HG03575 (cell line): ENCODE measurements around the gene SLC6A4.
"Not testable (repeated sequence)": the region's sequence is repeated elsewhere in the genome, so short reads cannot be mapped to it uniquely, and the experiment has no call there.

ENCODE experiments used
- ATAC-seq: cut with Tn5 transposase; IDR thresholded peaks from one replicate; pipeline ENCODE4 v1.9.1; 2021; ENCODE audit not compliant: unreplicated experiment, insufficient number of reproducible peaks, low FRiP score; ENCODE audit errors: extremely low read depth

SLC6A4 gene

DNA sequence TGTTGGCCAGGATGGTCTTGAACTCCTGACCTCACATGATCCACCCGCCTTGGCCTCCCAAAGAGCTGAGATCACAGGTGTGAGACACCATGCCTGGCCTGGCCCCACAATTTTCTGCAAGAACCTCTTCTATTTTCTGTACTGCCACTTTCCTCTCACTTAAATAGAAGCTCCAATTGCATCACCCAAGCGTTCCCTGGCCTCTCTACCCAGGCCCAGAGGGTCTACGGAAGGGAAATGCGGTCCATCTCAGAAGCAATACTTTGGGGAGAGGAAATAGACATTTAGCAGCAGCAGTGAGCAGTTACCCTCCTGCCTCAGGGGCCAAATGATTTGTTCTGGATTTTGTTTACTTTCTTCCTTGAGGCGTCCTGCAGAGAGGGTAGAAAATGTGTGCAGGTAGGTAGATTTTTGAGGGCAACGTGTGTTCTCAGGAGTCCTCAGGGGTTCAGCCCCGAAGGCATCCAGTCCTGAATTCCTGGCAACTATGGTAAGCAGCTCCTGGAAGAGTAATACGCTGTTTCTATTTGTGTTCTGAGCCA, 11.0 kb downstream of the SLC6A4 start:
- no peak for ATAC-seq

DNA sequence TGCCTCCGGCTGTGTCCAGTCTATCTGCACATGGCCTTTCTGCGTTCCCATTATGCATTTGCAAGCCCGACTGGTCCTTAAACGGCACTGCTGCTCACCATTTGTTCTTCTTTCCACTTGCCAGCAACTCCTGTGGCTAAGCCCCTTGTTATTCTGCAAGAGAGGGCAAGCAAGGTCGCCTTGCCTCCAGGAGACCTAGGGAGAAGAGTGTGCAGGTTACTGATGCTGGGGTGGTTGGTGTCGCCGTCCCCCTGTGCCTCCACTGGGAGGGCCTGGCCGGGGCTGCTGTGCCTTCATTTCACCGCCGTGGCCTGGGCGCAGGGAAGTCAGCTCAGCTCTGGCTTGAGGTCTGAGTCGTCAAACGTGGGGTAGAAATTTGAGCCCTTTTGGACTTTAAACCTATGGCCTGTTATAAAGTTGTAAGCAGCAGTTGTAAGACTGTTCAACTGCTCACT, 12.7 kb downstream of the SLC6A4 start:
- ATAC-seq: no peak

DNA sequence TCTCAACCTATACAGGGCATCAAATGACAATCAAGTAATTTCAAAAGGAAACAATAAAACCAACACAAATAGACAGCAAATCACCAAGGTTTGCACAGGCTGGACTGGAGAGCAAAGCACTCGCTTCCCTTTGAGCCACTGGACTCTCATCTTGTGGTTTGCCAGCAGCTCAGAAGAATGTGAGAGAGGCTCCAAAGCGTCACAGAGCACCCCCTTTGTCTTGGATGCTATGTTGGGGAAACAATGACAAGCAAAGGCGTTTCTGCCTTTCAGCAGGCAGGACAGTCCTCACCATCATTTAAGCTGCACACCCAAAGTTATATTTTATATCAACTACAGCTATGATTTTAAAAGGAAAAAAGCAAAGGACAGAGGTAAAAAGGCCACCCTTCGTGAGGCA, 13.2 kb downstream of the SLC6A4 start:
- ATAC-seq: no peak

DNA sequence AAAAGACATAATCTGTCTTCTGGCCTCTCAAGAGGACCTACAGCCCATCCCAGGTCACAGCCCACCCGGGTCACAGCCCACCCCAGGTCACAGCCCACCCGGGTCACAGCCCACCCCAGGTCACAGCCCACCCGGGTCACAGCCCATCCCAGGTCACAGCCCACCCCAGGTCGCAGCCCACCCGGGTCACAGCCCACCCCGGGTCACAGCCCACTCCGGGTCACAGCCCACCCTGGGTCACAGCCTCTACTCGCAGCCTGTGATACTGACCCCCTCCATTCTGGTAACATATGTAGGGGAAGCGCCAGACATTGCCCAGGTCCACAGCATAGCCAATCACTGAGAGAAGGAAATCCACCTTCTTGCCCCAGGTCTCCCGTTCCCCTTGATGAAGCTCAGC, 14.2 kb downstream of the SLC6A4 start:
- no peak for ATAC-seq

DNA sequence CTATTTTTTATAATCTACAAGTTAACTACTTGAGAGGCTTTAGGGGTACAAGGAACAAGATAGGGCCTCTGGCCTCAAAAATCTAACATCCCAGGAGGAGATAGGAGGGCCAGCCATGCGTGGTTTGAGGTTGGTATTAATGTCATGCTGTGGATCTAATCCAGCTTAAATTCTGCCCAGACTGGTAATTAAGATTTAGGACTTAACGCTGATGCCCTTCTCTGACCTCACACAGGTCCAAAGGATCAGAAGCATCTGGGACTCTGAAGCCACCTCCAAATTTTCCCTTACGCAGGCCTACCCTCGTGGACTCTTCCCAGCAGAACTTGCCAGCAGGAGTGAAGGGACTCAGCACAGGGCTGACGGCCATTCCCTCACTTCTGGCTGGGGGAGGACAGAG, 15.1 kb downstream of the SLC6A4 start:
- no peak for ATAC-seq

DNA sequence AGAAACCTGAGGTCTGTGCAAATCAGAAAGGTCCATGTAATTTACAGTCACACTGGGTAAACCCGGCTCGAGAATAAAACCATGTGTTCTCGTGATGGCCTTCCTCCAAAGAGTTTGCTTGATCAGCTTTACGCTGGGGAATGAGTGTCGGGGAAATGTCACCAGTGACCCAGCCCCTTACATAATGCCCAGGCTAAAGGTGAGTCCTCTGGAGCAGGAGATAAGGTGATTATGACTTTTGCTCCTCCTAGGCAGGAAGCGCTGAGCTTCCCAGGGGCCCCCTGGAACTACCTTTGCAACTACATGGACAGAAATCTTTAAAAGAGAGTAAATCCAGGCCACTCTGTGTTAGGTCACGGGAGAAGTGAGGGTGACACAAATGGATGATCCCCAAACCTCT, 15.7 kb downstream of the SLC6A4 start:
- no peak for ATAC-seq

DNA sequence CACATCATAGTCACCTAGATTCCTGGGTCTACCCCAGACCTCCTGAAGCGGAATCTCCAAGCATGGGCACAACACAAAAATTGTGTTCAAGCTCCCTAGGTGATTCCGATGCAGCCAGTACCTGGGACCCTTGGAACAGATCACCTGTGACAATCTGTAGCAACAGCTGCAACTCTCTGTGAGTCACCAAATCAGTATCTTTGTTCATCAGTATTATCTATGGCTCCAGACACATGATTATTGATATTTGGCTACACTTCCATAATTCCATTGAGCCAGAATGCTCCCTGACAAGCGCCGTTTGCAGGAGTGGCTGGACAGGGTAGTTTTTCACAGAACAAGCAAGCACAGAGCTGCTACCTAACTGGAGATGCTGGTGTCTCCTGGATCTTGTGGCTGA, 16.2 kb downstream of the SLC6A4 start:
- no peak for ATAC-seq

DNA sequence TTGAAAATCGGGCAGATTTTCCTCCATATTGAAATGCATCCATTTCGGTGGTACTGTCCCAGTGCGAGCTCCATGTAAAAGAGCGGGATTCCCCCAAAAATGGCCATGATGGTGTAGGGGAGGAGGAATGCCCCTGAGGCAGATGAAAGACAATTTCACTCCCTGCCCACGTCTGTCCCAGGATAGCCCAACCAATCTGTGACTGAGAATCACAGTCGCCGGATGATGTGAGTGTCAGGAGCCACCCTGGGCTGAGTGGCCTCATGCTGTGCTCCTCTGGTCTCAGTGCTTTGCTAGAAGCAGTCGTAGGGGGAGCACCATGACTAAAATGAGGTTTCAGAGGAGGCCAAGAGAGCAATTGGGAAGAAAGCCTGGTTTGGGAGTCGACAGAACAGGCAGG, 16.7 kb downstream of the SLC6A4 start:
- ATAC-seq: no peak

DNA sequence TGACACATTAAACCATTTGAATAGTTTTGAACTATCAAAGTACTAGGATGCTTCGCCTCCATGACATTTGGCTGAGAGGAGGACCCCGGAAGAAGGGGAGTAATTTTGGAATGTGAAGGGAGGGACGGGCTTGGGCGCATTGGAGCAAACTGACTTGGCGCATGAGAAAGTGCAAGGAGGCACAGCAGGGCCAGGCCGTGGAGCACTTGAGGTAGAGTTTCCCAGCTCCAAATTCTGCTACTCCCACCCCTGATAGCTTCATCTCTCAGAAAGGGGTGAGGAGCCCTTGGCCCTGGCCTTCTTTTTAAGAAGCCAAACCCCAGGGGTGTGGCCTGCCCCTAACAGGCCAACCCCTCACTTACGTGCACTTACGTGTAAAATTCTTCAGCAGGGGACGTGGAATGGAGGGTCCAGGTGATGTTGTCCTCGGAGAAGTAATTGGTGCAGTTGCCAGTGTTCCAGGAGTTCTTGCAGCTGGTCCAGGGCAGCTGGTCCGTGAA, 17.7 kb downstream of the SLC6A4 start:
- ATAC-seq: no peak

DNA sequence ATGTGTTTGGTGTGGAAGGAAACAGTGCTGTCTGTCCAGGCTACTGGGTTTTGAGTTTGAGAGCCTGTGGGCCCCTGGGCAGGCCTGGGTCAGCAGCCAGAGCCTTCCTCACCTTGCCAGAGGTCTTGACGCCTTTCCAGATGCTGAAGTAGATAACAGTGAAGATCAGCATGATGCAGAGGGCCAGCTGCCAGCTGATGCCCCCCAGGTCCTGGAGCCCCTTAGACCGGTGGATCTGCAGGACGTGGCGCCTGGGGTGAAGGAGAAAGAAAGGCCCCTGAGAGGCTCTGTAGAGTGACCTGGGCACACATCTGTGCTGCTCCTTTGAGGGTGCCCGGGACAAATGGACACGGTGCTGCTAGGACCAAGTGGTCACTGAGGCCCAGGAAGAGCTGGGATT, 18.4 kb downstream of the SLC6A4 start:
- no peak for ATAC-seq

DNA sequence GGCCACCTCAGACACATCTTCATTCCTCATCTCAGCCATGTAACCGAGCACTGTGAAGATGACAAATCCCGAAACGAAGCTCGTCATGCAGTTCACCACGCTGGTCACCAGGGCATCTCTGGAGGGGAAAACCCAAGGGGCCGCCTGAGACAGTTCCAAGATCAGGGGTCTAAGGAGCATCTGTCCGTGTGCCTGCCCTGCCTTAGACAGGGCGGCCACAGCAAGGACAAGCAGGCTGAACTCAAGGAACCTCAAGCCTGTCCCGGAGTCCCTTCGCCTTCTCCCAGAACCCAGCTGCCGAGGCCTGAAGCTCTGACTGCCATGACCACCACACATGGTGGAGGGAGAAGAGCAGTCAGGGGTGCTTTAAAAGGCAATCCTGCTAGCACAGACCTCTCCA, 22.7 kb downstream of the SLC6A4 start:
- ATAC-seq: no peak

DNA sequence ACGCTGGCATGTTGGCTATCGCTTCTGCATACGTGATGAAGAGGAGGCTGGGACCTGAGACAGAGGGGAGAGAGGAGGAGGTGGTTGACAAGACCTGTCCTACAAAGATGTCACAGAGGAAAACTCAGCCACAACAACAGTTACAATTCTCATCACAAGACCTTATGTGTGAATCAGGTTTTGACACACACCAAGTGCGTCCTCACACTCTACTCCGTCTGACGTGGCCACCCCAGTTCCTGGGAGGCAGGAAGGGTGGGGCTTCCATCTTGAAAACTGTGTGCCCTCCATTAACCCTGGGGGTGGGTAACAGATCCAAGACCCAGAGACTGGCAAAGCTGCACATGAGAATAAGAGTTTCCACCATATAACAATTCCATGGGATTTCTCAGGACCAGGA, 24.1 kb downstream of the SLC6A4 start:
- no peak for ATAC-seq

DNA sequence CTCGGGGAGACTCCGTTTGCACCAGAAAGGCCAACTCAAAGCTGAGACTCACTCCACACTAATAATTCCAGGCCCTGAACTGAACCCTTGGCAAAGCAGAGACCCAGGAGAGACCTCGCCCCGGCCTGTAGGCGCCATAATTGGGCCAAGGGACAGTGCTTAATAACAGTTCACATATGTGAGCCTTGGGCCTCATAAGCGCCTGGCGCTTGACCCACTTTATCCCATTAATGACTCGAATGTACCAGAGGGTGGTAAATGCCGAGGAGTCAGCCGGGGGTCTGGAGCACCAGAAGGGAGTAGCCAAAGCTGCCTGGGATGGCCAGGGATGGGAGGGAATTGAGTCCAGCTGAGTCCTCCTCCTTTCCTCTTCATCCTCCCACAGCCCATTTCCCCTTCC, 24.6 kb downstream of the SLC6A4 start:
- no peak for ATAC-seq

DNA sequence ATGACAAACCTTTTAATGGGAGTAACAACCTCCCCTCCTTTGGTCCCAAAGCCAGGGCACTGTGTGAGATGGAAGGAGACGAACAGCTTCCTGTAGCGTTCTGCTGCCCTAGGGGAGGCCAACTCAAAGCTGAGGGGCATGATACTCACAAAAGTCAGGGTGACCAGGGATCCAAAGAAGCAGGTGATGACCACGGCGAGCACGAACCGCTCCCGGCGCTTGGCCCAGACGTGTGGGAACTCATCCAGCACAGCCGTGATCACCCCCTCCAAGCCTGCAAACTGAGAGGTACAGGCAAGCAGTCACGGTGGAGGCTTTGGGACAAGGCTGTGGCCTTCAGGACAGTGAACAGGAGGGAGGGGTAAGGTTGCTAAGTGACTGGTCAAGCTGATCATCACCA, 25.1 kb downstream of the SLC6A4 start:
- ATAC-seq: no peak

DNA sequence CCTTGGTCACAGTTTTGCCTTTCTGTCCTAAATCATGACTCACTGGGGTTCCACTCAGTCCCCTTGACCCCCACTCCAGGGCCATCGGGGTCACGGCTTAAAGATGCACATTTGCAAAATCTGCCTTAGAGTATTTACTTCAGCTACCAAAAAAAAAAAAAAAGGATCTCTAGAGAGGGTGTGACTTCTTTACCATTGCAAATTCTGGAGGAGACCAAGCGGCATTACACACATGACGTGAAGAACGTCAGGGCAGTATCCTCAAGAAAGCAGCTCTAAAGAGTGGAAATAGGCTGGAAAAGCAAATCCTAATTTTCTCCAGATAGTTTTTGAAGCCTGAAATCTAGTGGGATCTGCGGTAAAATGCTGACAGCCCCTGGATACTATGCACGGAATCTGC, 25.6 kb downstream of the SLC6A4 start:
- ATAC-seq: no peak

DNA sequence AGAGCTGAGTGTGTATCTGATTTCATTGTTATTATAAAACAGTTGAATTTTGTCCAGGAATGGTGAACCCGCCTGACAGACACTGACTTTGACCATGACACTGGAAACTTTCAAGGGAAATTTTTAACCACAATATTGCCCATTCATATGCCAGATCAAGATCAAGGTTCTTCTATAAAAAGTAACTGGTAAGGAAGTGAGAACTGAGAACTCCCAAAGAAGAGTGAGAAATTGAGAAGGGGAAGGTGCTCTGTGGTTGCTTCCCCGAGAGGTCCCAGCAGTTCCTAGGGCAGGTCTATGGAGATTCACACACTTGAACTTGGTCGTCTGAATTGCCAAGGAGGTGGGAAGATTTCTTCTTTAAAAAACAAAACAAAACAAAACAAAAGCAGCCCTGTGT, 27.3 kb downstream of the SLC6A4 start:
- no peak for ATAC-seq

DNA sequence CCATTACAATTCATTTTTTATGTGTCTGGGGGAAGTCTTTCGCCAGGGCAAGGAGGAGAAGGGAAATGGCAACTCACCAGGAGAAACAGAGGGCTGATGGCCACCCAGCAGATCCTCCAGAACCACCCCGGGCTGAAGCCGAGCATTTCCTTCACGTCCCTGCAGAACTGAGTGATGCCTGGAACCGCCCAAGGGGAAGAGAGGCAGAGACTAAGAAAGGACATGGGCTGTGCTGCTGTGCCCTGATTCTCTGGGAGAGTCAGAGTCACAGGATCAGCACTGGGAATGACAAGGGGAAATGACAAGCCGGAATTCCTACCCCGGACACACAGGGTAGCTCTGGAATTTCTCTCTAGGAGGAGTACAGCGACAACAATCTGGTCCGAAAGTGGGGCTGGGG, 27.8 kb downstream of the SLC6A4 start:
- ATAC-seq: no peak

DNA sequence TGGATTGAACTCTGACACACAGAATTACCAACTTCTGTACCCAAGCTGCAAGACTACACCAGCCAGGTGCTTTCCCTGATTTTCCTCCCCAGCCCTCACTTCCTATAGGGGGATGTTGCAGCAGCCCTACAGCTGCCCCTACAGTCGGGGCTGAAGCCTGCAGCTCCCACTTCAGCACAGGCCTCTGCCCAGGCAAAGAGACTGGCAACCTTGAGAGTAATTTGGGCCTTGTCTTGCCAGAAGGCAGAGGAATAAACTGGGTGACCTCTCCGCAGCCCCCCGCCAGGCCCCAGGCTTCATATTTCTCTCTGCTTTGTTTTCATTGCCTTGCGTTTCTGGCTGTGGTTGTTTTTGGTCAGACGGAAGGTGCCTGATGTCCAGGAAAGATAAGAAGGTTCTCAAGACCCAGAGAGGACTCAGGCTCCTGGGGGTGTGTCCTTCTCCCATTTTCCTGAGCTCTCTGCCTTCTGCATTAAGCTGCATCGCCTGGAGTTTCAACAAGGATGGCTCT, 32.0 kb downstream of the SLC6A4 start:
- no peak for ATAC-seq

DNA sequence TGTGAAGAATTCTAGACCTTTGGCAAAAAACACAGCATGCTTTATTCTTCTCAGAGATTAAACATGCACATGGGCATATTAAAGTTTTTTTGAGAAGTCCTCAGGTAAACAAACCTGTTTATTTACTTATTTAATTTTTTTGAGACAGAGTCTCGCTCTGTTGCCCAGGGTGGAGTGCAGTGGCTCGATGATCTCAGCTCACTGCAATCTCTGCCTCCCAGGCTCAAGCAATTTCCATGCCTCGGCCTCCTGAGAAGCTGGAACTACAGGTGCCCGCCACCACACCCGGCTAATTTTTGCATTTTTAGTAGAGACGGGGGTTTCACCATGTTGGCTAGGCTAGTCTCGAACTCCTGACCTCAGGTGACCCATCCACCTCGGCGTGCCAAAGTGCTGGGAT, 34.8 kb downstream of the SLC6A4 start:
- ATAC-seq: not testable (repeated sequence)

DNA sequence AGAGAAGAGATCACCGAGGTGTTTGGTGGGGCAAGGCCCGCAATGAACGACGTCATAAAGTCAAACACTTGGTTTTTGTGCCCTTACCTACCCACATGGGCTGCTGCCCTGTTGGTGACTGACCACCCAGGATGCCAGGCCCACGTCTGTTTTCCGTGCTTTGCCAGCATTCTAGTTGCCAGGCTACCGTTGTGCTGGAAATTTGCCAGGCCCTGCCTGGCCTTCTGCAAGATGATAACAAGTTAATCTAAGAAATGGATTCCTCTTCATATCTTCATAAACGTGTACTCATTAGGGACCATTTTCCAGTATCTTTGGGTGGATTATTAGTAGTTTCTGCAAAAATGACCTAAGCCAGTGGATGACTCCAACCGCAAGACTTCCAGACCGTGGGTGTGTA, 35.4 kb downstream of the SLC6A4 start:
- ATAC-seq: no peak

DNA sequence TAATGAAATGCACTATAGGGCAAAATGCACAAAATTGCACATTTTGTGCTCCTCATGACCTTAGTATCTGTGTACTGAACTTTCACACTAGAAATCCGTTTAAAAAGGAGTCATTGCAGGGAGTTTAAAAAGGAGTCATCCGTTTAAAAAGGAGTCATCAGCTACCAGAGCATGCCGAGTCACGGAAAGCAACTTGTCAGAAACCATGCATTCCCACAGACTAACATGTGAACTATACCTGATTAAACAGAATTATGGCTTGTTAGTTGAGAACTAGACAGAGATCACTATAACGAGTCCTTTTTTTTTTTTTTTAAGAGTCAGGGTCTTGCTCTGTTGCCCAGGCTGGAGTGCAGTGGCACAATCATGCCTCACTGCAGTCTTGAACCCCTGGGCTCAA, 35.9 kb downstream of the SLC6A4 start:
- no peak for ATAC-seq
